Activated CD8-positive, alpha-beta memory T cell treated with anti-CD3 and anti-CD28 coated beads, Interleukin-2, amount 50 U/mL, for 1 hour (primary cell): ENCODE measurements around the gene GRN.
"Not testable (repeated sequence)": the region's sequence is repeated elsewhere in the genome, so short reads cannot be mapped to it uniquely, and the experiment has no call there.

Experiments used
- DNase-seq: peaks from one replicate; pipeline ENCODE4 v3.0.0-alpha.2; 2020; ENCODE audit errors: extremely low read depth

The GRN gene

DNA sequence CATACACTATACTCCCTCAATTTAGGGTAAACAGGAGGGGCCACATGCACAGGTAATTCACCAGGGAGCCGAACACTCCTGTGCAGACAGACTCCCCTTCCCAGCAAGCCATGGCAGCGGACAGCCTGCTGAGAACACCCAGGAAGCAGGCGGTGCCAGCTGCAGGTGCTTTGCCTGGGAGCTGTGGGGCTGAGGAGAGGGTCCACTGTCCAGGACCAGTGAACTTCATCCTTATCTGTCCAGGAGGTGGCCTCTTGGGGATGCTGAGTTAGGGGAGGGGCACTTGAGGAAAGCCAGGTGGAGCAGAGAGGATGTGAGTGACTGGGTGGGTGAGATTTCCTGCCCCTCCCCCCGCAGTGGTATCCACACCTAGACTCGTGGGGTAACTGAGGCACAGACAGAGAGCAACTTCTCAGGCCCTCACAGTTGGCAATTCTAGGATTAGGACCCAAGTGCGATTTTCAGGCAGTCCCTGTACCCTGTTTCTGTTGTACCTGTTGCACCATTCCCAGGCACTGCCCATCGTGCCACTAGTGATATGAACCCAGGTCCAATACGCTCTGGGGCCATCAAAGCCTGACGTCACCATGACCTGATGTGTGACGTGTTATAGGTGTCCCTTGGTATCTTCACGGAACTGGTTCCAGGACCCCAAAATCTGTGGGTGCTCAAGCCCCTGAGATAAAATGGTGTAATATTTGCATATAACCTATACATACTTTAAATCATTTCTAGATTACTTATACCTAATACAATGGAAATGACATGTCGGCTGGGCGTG lies 1.2 kb downstream of the GRN start:
- DNase-seq, result no peak

- DNase-seq, result not testable (repeated sequence)
Observed at GRCh38 chr17:44347206-44348055, 2.3 kb downstream of the GRN start.

GRCh38 chr17:44348234-44348987 lies 3.3 kb downstream of the GRN start:
- no peak for DNase-seq

DNA sequence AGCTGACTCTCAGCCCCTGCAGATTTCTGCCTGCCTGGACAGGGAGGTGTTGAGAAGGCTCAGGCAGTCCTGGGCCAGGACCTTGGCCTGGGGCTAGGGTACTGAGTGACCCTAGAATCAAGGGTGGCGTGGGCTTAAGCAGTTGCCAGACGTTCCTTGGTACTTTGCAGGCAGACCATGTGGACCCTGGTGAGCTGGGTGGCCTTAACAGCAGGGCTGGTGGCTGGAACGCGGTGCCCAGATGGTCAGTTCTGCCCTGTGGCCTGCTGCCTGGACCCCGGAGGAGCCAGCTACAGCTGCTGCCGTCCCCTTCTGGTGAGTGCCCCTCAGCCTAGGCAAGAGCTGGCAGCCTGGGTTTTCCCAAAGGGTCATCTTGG lies 3.9 kb downstream of the GRN start:
- no peak for DNase-seq

DNA sequence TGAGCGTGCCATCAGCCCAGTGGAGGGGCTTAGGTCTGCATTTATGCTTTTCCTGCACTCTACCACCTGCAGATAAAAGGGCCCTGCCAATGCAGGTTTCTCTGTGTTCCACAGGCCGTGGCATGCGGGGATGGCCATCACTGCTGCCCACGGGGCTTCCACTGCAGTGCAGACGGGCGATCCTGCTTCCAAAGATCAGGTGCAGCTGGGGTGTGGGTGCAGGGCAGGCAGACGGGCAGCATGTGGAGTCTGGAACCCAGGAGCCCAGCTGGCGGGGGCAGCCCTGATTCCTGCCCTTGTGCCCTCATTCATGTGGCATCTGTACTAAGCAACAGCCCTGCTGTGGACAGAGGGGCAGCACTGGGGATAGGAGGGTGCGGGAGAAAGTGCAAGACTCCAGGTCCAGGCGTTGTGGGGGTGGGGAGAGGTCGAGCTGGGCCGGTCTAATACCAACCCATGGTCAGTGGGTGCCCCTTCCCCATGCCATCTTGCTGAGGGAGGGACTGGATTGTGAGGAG lies 4.5 kb downstream of the GRN start:
- no peak for DNase-seq

GRCh38 chr17:44350733-44351226 lies 5.7 kb downstream of the GRN start:
- peak; percentile 24 for DNase-seq

DNA sequence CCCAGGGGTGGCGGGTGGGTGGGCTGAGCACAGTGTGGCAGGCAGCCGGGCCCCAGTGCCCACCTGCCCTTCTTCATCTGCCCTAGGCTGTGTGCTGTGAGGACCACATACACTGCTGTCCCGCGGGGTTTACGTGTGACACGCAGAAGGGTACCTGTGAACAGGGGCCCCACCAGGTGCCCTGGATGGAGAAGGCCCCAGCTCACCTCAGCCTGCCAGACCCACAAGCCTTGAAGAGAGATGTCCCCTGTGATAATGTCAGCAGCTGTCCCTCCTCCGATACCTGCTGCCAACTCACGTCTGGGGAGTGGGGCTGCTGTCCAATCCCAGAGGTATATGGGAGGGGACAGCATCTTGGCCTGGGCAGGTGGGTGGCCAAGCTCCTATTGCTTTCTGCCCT lies 6.4 kb downstream of the GRN start:
- no peak for DNase-seq

DNA sequence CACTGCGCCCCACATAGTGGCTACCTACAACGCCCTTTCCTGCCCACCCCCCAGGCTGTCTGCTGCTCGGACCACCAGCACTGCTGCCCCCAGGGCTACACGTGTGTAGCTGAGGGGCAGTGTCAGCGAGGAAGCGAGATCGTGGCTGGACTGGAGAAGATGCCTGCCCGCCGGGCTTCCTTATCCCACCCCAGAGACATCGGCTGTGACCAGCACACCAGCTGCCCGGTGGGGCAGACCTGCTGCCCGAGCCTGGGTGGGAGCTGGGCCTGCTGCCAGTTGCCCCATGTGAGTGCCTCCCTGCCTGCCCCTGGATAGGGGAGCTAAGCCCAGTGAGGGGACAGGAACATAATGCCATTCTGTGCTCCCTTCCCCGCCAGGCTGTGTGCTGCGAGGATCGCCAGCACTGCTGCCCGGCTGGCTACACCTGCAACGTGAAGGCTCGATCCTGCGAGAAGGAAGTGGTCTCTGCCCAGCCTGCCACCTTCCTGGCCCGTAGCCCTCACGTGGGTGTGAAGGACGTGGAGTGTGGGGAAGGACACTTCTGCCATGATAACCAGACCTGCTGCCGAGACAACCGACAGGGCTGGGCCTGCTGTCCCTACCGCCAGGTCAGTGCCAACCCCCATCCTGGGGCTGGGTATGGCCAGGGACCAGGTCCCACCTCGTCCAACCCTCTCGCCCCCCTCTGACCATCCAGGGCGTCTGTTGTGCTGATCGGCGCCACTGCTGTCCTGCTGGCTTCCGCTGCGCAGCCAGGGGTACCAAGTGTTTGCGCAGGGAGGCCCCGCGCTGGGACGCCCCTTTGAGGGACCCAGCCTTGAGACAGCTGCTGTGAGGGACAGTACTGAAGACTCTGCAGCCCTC lies 7.1 kb downstream of the GRN start:
- no peak for DNase-seq

DNA sequence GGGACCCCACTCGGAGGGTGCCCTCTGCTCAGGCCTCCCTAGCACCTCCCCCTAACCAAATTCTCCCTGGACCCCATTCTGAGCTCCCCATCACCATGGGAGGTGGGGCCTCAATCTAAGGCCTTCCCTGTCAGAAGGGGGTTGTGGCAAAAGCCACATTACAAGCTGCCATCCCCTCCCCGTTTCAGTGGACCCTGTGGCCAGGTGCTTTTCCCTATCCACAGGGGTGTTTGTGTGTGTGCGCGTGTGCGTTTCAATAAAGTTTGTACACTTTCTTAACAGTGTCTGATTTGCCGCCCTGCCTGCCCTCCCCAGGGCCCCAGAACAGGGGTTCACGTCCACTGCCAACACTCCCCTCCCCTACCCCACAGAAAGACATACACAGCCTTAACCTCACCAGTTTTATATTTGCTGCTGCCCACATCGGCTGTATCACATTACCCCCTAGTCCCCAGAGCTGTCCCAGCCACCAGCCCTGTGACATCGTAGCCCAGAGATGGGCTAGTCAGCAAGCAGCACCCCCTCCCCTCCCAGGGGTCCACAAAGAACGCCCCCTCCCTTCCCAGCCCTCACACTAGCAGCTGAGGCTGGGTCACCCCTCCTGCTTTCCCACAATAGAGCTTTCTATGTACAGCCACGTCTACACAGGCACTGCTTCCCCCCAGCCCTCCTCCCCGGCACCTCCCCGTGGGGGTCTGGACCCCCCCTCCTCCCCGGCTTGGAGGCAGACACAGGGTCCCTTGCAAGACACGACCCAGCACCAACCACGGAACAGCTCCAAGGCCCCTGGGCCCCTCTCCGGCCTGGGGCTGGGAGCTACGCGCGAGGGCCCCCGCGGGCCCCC lies 7.9 kb downstream of the GRN start:
- DNase-seq, result no peak

GRCh38 chr17:44353672-44354331 lies 8.7 kb downstream of the GRN start:
- no peak for DNase-seq

GRCh38 chr17:44354582-44355561 lies 9.8 kb downstream of the GRN start:
- DNase-seq, result peak; percentile 22

- DNase-seq, result no peak
Observed at GRCh38 chr17:44355642-44356099, 10.6 kb downstream of the GRN start.

DNA sequence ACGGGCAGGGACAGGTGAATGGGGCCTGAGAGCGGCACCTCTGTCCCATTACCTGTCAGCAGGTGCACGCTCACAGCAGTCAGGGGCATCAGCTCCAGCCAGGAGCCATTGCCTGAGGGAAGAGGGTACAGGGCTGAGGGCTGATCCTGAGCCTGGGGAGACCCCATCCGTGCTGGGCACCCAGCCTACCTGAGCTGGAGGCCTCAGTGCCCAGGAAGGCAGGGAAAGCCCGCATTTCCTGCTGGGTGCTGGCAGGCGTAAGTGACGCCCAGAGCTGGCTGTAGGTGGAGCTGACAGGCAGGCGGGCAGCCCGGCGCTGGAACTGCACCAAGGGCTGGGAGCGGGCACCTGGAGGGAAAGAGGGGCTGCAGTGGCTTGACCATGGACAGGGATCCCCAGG lies 11.1 kb downstream of the GRN start:
- DNase-seq, result no peak

DNA sequence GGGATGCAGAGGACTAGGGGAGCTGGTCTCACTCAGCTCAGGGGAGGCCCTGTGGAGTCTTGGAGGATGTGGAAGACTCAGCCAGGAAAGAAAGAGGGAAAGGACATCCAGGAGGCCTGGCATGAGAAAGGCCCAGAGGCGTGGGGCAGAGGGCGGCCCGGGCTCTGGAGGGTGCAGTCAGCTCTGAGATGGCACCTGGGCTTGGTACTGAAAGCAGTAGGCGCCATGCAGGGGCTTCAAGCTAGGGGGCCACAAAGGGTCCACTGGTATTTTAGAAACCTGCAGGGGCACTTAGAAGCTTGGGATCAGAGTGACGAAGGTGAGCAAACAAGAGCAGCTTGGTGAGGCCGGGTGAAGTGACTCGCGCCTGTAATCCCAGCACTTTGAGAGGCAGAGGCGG lies 13.0 kb downstream of the GRN start:
- DNase-seq, result no peak

DNA sequence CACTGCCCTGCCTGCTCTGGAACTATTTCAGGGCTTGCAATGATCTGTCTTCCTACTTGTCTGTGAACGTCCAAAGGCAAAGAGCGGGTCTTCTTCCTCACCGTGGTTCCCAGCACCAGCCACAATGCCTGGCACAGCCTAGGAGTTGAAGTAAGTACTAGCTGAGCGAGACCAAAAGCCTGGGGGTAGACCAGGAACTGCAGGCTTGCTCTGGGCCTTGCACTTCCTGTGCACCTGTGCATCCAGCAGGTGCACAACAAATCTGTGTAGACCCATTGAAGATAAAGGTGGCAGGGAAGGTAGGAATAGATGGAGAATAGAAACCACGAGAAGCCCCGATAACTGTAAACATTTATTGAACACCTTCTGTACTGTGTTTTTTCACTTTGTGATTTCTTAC lies 13.9 kb downstream of the GRN start:
- DNase-seq, result no peak

- no peak for DNase-seq
Observed at GRCh38 chr17:44359458-44360143, 14.5 kb downstream of the GRN start.

- DNase-seq, result no peak
Observed at GRCh38 chr17:44360144-44360533, 15.0 kb downstream of the GRN start.

DNA sequence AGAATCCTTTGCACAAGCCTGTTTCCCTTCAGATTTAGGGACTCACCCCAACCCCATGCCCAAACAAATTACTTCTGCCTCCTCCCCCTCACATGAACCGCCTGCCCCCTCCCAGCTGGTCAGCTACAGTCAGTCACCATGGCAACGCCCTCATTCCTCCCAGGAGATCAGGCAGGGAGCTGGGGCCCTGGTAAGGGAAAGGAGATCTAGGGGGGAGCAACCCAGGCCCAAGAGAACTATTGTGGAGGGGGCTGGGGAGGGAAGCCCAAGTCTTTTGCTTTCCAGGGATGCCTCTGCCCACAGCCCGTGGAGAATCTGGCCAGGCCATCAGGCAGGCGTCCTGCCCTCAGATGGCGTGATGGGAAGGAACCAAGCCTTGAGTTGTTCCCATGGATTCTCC lies 15.7 kb downstream of the GRN start:
- no peak for DNase-seq
